ENCODE data around the gene ADGRE3. TPM values are rescaled to one million over a fixed set of nuclear protein-coding genes. Genes with fewer than 3 reads are reported as not detected.

Gene ADGRE3
- total RNA-seq = not detected

GRCh38 chr19:14674764-14675163, at the start of gene ADGRE3:
Gene ADGRE3, minus strand, starts transcription at chr19:14674844. Its CDS starts 74 bp downstream, at chr19:14674770.
- no peak for DNase-seq

GRCh38 chr19:14722127-14722526, 47.5 kb upstream of the ADGRE3 start:
- no peak for DNase-seq

DNA sequence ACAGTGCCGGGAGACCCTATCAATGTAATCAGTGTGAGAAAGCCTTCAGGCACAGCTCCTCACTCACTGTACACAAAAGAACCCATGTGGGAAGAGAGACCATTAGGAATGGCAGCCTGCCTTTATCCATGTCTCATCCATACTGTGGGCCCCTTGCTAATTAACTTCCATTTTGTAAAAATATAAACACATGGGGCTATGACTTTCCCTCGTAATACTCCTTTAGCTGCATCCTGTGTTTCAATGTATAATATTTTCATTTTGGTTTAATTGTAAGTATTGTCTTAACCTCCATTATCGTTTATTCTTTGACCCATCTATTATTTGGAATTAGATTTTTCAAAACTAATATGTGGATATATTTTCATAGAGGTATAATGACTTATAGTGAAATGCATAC, 44.5 kb upstream of the ADGRE3 start:
- no peak for DNase-seq

GRCh38 chr19:14718522-14719116, 44.0 kb upstream of the ADGRE3 start:
- DNase-seq = no peak

DNA sequence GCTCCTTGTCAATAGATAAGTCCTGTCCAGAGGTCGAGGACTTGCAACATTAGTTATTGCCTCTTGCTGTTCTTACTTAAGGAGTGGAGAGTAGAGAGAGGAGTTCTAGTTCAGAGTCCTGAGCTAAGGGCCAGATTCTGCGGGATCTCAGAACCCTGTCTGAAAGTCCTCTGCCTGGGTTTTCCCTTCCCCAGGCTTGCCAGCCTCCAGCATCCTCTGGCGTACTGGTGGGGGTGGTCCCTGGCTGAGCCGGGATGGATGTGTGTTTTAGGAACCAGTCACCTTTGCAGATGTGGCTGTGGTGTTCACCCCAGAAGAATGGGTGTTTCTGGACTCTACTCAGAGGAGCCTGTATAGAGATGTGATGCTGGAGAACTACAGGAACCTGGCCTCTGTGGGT, 41.2 kb upstream of the ADGRE3 start:
- DNase-seq = no peak

- DNase-seq = no peak
Observed at GRCh38 chr19:14704450-14704849, 29.8 kb upstream of the ADGRE3 start.

DNA sequence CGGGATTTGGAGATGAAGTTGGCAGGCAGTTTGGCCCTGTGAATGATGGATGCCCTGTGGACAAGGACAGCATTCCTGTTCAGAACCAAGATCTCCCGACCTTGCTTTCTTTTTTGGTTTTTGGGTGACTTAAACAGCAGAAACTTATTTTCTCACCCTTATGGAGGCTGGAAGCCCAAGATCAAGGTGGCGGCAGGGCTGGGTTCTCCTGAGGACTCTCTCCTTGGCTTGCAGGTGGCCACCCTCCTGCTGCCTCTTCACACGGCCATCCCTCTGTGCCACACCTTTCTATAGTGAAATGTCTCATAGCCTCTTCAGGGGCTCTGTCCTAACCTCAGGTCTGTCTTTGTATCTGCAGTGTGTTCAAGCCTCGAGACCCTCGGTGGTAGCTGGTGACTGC, 29.2 kb upstream of the ADGRE3 start:
- DNase-seq = no peak

DNA sequence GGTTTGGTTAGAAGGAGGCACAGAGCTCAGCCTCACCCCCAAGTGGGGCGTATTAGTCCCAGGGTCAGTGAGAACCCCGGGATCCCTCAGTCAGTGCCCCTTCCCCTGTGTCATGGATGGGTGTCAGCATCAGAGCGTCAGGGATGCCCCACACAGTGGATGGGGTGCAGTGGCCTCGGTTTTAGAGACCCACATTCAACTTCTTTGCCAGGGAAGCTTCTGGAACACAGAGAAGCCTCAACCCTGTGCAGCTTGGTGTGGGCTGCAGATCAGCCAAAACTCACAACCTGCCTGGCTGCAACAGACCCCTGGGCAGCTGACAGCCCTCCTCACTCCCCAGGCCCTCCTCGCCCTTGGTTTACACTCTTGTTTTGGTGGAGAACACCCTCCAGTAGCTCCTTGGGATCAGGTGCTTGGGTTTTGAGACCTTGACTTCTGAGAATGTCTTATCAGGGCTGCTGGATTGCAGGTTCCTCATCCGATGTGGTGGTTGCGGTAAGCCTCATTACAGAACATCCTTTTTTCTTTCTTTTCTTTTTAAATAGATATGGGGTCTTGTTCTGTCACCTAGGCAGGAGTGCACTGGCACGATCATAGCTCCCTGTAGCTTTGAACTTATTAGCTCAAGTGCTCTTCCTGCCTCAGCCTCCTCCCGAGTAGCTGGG, 26.2 kb upstream of the ADGRE3 start:
- DNase-seq = no peak

DNA sequence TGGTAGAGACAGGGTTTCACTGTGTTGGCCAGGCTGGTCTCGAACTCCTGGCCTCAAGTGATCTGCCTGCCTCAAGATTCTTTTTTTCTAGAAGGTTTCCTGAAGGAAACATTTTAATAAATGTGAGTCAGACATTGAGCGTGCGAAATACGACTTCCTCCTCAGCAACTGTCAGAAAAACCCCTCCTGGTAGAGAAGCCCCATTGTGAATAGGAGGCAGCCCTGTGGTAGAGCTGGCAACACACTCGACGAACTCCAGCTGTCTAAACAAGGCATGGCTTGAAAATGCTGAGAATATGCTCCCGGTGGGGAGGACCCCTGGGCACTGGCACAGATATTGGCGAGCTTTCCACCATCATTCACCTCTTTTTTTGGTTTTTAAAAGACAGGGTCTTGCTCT, 25.0 kb upstream of the ADGRE3 start:
- no peak for DNase-seq

GRCh38 chr19:14695471-14695870, 20.8 kb upstream of the ADGRE3 start:
- no peak for DNase-seq

DNA sequence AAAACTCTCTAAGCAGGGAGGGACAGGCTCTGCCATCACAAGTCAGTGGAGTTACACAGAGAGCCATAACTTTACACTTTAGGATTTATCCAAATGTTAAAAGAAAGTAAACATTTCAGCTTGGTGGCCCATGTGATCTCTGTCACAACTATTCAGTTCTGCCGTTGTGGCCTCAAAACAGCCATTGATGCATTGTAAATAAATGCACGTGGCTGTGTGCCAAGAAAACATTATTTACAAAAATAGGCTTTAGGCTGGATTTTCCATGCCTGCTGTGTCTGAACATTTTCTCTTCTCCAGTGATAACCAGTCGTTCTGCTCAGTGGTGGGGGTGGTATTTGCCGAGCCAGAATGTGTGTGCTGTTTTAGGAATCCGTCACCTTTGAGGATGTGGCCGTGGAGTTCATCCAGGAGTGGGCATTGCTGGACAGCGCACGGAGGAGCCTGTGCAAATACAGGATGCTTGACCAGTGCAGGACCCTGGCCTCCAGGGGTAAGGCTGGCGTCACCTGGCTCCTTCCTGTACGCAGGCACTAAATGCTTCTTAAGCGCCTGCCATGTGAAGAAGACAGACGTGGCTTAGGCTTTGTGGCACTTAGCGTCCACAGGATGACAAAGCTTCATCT, 20.1 kb upstream of the ADGRE3 start:
- DNase-seq = no peak

- DNase-seq = peak; percentile 95
Observed at GRCh38 chr19:14689598-14690503, 15.2 kb upstream of the ADGRE3 start, which contains the start of gene ZNF333. Gene ZNF333, plus strand, starts transcription at chr19:14690048. Its CDS starts 3,444 bp downstream, at chr19:14693492.

GRCh38 chr19:14686411-14686810, 11.8 kb upstream of the ADGRE3 start:
- no peak for DNase-seq

DNA sequence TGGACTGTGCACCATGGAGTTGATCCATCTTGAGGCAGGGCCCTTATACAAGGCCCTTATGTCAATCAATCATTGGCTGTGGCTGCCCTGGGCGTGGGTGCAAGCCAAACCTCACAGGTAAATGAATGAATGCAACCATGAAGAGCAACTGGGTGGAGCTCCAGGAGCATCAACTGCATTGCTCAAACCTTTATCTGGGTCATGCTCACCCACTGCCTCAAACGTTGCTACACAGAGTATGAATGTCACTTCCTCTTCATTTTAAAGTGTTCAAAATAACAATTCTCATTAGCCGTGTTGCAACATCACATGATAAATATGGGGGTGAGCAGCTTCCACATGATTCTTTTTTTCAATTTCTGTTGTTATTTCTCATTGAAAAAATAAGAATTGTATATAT, 8.8 kb upstream of the ADGRE3 start:
- DNase-seq = no peak

GRCh38 chr19:14682084-14682483, 7.4 kb upstream of the ADGRE3 start:
- no peak for DNase-seq

DNA sequence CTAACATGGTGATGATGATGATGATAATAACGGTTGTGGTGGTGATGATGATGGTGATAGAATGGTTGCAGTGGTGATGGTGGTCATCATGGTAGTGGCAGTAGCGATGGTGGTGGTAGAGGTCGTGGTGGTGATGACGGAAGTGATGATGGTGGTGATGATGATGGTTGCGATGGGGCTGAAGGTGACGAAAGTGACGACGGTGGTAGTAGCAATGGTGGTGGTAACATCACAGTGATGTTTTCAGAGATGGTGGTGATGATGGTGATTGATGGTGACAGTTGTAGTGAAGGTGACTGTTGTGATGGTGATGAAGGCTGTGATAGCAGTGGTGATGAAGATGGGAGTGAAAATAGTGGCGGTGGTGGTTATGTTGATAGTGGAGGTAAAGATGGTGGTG, 3.6 kb upstream of the ADGRE3 start:
- DNase-seq = no peak

- no peak for DNase-seq
Observed at GRCh38 chr19:14677464-14677863, 2.8 kb upstream of the ADGRE3 start.

DNA sequence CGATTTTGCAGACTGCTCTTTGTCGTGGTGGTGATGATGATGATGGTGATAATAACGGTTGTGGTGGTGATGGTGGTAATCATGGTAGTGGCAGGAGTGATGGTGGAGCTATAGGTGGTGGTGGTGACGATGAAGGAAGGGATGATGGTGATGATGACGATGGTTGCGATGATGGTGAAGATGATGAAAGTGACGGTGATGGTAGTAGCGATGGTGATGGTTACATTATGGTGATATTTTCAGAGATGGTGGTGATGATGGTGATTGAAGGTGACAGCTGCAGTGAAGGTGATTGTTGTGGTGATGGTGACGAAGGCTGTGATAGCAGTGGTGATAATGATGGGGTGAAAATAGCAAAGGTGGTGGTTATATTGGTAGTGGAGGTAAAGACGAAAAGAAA, 2.1 kb upstream of the ADGRE3 start:
- no peak for DNase-seq

- no peak for DNase-seq
Observed at GRCh38 chr19:14673088-14673487, 1.6 kb downstream of the ADGRE3 start.

DNA sequence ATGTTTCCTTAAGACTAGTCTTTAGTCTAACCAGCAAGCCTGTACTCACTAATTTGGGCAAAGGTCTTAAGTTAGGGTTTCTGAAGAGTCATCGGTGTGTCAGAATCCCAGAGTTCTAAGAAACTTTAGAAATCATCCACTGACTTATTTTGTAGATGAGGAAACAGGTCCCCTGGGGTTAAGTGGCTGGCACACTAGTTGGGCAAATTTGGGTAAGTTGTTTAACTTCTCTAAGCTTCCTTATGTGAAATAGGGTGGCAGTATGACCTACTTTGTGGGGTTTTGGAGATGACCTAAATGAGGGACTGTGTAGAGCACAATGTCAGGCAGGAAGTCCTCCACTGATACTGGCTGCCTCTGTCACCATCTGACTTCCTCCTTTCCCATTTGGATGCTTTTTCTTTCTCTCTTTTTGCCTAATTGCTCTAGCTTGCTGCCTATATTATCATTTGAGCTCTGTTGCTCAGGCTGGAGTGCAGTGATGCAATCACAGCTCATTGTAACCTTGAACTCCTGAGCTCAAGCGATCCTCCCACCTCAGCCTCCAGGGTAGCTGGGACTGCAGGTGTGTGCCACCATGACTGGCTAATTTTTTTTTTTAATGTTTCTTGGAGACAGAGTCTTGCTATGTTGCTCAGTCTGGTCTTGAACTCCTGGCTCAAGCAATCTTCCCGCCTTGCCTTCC, 2.3 kb downstream of the ADGRE3 start:
- DNase-seq = no peak

DNA sequence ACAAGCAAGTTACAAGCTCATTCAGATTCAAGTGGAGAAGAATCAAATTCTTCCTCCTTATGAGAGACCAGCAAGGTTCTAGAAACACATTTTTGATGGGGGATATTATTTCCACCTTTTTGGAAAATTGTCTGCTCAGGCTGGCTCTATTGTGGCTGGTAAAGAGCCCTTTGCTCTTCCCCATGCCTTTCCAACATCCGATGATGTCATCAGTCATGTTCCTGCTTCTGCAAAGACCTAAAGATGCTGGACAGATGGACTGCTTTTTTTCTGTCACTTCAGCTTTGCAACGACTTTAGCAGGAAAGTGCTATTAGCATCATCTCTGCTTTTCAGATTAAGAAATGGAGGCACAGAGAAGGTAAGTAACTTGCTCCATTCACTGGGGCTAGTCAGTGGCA, 4.2 kb downstream of the ADGRE3 start:
- no peak for DNase-seq

DNA sequence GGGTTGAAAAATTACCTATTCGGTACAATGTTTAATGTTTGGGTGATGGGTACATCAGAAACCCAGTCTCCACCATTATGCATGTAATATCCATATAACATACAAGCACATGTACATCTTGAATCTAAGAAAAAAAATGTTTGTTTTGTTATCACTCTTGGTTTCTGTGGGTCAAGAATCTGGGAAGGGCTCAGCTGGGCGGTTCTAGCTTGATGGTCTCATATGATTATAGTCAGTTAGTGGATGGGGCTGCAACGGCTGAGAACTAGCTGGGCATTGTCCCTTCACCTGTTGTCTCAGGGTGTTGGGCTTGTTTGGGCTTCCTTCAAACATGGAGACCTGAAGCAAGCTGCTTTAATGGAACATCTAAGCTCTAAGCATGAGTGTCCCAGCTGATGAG, 4.7 kb downstream of the ADGRE3 start:
- no peak for DNase-seq
